Activated CD4-positive, alpha-beta T cell treated with anti-CD3 and anti-CD28 coated beads, Interleukin-2, amount 50 U/mL, for 24 hours (primary cell): Measurements from ENCODE around the gene PLA2G1B.

Source experiments
- DNase-seq, 2 donors: peaks; one replicate each; pipeline ENCODE4 v3.0.0-alpha.2; 2020; ENCODE audit warnings: low read depth in 1 of 2, low spot score in 1 of 2

The PLA2G1B gene

DNA sequence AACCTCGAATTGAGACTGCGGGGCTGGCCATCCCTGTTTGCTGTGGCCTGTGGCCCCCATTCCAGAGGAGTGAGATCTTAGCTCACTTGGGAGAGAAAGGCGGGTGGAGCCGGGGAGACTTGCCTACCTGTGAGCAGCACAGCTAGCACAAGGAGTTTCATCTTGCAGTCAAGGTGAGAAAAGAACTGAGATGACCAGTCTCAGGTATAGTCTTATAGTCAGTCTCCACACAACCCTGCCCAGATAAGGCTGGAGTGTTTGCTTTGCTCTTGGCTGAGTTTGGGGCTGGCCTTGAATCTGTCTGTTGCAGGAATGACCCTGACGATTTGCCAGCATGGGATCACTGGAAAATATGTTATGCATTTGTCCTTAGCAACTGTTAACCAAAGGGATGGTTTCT, at the start of gene PLA2G1B:
Gene PLA2G1B (minus strand): TSS at position 187 of the 400 bp plus-strand sequence. CDS start 26 bp downstream, at position 161.
- DNase-seq = no peak

DNA sequence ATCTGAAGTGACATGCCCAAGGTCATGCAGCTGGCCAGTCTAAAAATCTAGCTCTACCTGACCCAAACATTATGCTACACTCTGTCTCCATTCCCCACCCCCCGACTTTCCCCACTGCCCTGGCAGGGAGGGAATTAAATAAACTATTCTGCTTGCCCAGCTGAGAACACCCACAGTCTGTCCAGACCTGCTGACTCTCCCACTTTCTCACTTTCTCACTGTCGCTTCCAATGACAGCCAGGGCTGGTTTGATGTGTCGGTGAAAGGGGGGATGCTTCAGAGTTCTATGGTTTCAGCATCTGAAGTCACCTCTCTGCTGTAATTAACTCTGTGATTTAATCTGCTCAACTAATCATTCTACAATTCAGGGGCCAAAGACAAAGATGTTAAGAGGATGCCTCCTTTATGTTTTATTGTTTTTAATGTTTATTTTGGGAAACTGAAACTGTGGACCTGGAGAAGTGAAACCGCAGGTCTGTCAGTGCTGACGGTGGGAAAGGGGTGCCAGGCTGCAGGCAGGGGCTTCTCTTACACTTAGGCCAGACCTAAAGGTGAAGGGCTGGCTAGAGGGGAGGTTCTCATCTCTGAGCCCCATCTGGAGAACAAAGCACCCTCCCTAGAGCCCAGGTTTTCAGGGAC, 49.5 kb upstream of the PLA2G1B start:
- no peak for DNase-seq

DNA sequence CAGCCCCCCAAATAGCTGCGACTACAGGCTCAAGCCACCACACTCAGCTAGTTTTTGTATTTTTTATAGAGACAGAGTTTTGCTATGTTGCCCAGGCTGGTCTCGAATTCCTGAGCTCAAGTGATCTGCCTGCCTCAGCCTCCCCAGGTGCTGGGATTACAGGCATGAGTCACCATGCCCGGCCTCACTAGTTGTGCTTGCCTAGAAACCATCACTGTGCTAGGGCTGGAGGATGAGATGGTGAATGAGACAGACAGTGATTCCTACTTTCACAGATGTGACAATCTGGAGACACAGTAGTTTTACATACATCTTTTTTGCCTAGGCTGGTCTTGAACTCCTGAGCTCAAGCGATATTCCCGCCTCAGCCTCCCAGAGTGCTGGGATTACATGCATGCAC, 48.8 kb upstream of the PLA2G1B start:
- DNase-seq = no peak

DNA sequence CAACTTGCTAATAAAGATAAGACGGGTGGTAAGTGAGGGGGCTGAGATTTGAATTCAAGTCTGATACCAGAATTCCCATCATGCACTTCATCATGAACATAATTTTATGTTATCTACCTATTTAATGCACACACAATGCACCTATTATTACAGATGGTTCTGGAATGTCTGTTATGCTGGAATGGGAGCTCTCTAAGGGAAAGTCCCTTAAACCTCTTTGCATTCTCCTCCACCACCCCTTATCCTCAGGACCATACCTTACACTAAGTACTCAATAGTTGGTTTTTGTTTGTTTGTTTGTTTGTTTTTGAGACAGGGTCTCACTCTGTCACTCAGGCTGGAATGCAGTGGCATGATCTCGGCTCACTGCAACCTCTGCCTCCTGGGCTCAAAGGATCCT, 48.4 kb upstream of the PLA2G1B start:
- no peak for DNase-seq

DNA sequence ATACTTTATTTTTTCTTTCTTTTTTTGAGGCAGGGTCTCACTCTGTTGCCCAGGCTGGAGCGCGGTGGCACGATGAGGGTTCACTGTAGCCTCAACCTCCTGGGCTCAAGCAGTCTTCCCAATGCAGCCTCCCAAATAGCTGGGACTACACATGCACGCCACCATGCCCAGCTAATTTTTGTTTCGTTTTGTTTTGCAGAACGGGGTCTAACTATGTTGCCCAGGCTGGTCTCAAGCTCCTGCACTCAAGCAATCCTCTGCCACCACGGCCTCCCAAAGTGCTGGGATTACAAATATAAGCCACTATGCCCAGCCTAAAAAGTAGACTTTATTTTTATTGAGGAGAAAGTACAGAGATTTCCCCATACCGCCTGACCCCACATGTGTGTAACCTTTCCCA, 46.1 kb upstream of the PLA2G1B start:
- DNase-seq = no peak

DNA sequence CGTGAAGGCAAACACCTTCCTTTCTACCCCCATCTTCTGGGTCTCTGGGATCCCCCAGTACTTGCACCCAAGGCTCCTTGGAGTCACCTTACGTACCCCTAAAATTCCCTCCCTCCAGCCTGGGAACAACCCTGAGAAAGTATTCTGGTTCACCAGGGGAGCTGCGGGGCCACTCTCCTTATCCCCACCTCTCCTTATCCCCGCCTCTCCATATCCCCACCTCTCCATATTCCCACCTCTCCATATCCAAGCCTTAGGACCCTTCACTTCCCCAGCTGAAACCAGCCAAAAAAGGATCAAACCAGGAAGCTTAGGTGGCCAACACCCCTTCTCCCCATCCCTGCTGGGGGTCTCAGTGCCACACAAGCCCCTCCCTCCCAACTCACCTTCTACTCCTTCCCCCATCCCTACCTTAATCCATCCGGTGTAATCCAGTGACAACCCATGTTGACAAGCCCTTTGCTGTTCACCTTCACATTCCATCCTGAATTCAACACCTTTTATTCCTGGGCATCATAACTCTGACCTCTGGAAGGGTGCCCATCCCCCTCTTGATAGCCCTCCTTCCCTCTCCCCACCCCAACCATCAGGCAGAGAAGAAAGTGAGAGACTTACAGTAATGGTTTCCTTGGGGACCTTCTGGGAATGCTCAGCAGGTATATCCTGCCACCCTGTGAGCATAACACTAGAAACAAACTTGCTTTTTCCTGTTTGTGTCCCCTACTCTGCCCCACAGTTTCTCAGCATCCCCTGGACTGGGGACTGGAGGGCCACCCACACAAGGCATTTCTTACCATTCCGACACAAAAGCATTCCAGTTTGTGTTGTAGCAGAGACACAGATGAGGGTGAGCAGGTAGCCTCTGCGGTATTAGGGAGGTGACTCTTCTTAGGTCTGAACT, 43.0 kb upstream of the PLA2G1B start:
- no peak for DNase-seq

DNA sequence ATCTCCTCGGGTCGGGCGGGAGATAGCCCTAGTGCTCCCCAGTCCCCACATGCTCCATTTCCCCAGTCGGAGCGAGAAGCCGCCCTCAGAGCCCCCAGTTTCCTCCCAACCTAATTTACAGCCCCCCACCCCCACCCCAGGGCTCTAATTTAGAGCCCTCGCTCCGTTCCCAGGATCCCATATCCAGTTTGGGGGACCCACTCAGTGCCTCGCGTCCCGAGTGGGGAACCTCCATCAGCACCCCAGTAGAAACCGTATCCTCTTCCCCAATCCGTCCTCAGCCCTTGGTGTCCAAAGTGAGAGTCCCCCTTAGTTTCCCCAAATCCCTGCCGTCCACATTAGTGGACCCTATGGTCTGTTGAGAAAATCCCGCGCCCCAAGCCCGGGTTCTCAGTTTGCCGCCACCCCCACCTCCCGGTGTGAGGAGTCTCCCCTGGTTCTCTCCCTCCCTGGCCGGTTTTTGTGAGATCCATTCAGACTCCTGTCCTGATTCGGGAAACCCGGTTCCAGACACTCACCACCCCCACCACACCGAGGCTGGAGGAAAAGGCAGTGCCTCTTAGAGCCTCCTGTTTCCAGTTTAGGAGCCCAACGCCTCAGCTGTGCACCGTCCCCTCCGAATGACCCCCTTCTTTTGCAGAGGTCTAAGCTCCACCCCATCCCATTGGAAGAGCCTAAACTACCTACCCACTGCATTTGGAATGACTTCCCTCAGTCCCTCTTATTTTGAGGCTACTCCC, 42.2 kb upstream of the PLA2G1B start:
- no peak for DNase-seq

DNA sequence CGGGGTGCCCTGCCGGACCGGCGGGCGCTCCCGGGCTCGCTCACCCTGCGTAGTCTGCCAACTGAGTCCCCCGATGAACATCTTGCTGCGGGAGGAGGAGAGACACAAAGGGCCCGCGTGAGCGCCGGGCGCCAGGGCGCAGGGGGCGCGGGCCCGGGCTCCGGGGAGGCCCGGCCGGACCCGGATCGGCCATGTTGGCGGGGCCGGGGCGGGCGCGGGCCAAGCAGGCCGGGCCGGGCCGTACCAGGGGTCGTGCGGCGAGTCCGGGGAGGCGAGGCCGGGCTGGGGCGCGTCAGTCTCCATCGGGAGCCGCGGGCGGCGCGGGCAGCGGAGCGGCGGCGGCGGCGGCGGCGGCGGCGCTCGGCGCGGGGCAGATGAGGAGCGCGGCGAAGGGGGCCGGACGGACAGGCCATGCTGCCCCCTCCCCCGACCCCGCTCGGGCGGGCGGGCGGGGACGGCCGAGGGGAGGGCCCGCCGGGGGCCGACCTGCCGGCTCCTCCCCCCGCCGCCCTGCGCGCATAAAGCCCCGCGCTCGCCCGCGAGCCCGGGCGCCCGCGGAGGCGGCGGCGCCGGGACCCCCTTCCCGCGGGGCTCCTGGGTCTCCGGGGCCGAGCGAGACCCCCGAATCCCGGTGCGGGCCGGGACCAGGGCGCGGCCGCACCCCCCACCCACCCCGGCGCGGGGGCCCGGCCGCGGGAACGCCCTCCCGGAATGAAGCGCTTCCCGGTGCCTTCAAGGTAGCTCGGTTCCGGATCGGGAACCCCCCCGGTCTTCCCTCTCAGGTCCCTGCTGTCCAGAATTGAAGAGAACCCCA, 41.4 kb upstream of the PLA2G1B start, which contains the start of gene MSI1:
Gene MSI1 (minus strand): TSS at position 376 of the 814 bp plus-strand sequence. CDS start 73 bp downstream, at position 303.
- no peak for DNase-seq

DNA sequence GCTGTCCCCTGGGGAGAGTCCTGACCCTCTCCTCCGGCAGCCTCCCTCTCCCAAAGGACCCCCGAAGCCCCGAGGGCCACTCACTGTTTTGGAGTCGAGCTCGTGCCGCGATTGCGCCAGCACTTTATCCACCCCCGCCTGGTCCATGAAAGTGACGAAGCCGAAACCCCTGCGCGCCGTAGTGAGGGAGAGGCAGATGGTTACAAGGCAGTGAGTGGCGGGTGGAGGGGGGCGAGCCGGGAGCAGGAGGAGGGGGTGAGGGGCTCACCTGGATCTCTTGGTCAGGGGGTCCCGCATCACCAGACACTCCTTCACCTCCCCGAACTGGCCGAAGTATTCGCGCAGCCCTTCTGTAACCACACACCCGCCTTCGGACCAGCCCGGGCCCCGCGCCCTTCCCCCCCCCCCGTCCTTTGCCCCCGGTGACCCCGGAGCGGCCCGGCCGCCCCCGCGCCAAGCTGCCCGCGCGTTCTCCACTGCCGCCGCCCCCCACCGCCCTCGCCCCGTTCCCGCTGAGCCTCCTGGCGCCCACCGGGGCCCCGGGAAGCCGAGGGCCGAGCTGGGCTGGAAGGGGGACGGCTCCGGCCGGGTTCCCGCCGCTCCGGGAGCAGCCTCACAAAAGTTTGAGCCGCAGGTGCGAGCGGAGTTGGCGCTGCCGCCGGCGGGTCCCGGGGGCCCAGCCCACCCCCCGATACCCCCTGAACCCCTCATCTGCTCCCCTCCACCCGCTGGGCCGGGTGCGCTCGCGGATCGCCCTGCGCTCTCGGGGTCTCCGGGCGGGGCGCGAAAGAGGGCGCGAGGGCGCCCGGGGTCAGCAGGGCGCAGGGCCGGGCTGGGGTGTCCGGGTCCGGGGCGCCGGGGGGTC, 40.6 kb upstream of the PLA2G1B start:
- DNase-seq = peak in 1 of 2 donors; percentile 10

DNA sequence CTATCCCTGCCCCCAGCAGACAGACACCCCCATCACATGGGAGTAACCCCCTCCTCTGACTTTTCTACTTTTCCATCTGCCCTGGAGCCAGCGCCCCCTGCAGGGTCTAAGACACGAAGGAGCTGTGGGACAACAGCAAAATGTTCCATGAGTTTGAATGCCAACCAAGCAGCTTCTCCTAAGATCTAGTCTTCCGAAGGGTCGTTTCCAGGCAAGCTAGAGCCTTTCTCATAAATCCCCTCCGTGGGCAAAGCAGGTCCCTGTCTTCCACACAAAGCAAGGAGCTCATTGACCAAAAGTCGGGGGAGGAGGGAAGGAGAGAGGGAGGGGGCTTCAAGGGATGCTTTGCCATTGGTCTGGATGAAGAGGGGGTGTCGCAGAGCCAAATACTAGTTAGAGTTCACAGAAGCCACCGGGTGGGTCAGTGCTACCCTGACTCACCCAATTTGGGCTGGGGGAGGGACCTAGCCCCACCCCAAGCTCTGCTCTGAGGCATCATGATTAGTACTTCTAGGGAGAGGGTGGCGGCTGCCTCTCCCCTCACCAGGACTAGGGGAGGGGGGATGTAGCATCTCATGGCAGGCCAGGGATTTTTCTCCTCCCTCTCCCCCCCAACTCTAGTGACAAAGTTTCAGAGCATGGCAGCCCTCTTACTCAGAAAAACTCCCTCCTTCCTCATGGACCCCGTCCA, 39.8 kb upstream of the PLA2G1B start:
- no peak for DNase-seq

DNA sequence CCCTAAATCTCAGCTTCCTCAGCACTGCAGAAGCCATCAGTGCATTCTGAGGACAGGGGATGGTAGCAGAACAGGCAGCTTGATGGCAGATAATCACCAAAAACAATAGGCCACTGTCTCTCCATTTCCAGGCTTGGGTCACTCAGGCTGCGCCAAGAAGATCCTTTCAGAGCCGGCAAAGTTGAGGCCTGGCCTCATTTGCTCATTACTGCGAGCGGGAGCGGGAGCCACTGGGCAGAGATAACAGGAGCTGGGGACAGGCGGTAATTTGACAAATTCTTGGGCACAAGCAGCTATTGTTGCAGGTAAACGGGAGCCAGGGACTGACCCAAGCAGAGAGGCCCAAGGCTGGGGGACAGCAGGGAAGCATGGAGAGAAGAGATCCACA, 39.3 kb upstream of the PLA2G1B start:
- DNase-seq = no peak

DNA sequence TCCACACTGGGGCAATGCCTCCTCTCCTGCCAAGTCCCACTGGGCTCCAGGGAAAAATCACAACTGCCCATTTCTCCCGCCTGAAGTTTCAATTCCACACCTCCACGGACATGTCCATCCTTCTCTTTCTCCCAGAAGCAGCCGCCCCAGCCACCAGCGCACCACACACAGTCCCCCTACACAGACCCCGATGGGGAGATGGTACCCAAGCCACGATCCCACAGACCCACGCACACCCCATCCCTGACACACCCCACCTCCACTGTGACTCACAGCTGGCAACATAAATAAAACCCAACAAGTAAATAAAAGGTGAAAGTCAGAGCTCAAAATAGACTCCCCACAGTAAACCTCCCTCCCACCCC, 38.7 kb upstream of the PLA2G1B start:
- no peak for DNase-seq

DNA sequence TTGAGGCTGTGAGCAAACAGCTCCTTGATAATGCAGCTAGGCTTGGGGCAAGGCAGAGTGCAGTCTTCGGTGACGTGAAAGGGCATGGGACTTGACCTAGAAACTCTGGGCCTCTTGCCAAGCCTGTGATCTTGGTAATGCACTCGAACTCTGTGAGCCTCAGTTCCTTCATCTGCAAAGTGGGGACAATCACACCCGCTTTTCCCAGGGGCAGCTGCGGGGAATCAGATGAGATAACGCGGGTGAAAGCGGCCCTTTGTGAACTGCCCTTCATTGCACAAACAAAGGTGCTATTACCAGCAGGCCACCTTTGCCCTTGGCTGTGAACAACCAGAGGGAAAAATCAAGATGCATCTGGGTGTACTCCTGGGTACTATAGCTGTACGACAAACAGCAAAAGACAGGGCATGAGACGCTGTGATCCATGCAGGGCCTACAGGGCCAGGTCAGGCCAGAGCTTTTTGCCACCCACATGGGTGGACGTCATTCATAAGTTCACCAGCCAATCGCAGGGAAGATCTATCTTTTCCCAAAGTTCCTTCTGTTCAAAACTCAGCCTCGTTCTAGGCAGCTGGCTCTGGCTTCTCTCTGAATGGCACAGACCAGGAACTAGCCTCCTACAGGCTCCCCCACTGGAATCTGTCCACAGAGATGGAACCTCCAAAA, 38.2 kb upstream of the PLA2G1B start:
- DNase-seq = no peak

DNA sequence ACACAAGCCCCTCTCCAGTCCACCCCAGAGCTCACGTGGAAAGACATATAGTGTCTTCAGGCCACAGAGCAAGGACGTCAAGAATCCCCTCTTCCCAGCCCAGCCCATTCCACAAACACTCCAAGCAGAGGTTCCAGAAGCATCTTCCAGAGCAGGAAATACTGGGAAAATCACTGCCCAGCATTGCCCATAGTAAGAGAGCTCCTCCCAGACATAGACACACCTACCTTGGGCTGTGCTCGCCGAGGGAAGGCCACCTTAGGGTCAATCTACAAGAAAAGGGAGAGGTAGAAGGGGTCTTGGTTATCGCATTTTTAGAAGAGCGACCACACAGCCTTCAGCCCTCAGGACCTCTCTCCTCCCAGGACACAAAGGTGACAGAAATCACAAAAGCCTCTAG, 36.9 kb upstream of the PLA2G1B start:
- DNase-seq = no peak

DNA sequence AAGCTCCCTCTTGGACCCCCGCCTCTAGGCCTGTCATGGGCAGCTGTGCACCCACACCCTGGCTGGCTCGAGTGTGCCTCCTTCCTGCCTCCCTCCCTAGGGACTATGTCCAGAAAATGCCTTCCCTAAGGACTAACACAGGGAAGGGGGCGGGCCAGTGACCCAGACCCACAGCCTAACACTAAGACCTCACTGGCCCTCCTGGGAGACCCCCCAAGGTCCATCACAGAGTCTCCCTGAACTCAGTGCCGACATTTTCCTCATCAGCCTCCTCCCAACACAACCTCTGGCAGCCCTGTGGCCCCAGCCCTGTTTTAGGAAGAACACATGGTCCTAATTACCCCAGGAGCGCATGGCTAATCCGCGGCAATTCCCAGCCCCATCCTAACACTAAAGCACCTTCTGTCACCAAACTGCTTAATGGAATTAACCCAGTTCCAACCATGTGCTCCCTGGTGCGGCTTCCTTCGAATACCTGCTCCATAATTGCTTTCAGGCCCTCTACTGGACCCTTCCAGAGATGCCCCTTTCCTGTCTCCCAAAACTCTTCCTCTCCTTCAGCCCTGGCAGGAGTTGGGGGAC, 35.8 kb upstream of the PLA2G1B start:
- DNase-seq = no peak

DNA sequence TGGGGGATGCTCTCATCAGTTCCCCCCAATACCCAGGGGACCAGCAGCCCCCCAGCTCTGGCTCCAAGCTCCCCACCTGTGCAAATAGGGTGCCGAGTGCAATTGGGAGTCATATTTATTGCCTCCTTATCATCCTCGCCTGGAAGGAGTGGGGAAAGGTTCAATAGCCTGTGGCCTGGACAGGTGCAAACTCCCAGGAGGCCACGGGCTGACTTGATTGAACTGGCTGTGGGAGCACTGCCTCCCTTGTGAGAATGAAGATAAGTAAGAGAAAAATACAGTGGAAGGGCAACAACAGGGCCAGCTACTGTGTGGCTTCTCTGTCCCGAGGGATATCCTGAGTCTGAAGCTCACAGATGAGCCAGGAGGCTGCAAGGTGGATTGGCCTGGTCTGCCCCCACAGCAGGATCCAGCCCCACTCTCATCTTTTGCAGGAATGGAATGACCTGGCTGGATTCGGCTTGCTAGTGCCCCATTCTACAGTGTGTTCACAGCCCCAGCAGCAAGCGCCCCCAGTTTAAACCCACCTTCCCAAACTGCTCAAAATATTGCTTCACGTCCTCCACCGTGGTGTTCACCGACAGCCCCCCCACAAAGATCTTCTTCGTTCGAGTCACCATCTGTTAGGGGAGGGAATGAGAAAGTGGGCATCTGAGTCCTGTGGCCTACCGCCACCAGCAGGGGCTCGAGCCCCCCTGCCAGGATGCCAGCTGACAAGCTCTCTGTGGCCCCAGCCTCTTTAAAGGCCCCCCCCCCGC, 35.1 kb upstream of the PLA2G1B start:
- DNase-seq = no peak

DNA sequence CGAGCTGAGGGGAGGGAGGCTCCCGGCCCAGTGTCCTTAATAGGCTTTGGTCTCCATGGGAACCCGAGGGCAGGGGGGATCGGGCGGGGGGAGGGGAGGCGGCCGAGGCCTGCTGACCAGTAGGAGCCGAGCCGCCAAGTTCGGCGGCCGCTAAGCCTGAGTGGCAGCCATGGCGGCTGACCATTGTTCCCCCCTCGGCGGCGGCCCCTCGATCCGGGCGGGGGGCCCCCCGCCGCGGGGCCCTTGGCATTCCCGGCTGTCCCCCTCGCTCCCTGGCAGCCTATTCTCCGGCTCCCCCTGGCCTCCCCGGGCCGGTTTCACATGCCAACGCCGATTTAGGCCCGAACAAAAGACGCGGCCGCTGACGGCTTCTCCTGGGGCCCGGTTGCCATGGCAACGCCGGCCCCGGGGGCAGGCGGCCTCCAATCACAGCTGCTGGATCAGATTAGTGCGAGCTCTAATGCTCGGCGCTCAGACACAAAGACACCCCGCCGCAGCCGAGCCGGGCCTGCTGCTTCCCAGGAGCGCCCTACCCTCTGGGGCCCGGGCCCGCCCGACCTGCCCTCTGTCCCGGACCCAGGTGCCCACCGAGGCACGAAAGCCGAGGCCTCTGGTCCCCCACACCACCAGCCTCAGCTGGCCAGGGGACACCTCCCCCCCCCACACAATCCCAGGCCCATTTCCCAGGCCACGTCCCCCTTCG, 34.1 kb upstream of the PLA2G1B start:
- DNase-seq = no peak
